MCF 10A (cell line): ENCODE results near the gene AIP. TPM values are rescaled to one million over a fixed set of nuclear protein-coding genes. Genes with fewer than 3 reads are reported as not detected.

ENCODE experiments used
- BruUV-seq: library from RNA; stranded (reverse); fragments of 400-500 nt; replicated peaks from 2 replicates; lab custom pipeline; 2021; lab: Mats Ljungman, UMichigan
- CTCF ChIA-PET: fragments of 300-600 bp; sonication (Branson Sonifier 250); formaldehyde crosslinking; extraction: SDS; loops from one replicate; lab custom pipeline; 2021; ENCODE audit warnings: antibody characterized with exemption, inconsistent platforms; lab: Yijun Ruan, JAX
- POLR2A ChIA-PET: fragments of 300-600, 350-650 bp; sonication (Branson Sonifier 250); formaldehyde crosslinking; extraction: SDS; loops from one replicate; lab custom pipeline; 2020; ENCODE audit warnings: antibody characterized with exemption, inconsistent platforms; lab: Yijun Ruan, JAX
- DNase-seq: peaks from one replicate; pipeline ENCODE4 v3.0.0-alpha.2; 2018; ENCODE audit not compliant: unreplicated experiment
- H3K27ac Mint-ChIP-seq: one replicate; pipeline ENCODE4 v1.8.0; 2022; ENCODE audit warnings: mild to moderate bottlenecking, low read depth, mixed read lengths; ENCODE audit not compliant: unreplicated experiment
- H3K27me3 Mint-ChIP-seq: one replicate; pipeline ENCODE4 v1.8.0; 2022; ENCODE audit warnings: mixed read lengths; ENCODE audit not compliant: insufficient read depth, unreplicated experiment
- H3K36me3 Mint-ChIP-seq: one replicate; pipeline ENCODE4 v1.8.0; 2022; ENCODE audit warnings: mild to moderate bottlenecking, moderate library complexity, mixed read lengths; ENCODE audit not compliant: insufficient read depth, unreplicated experiment
- H3K4me1 Mint-ChIP-seq: one replicate; pipeline ENCODE4 v1.8.0; 2022; ENCODE audit warnings: mixed read lengths; ENCODE audit not compliant: insufficient read depth, unreplicated experiment
- H3K4me3 Mint-ChIP-seq: one replicate; pipeline ENCODE4 v1.8.0; 2022; ENCODE audit warnings: mild to moderate bottlenecking, moderate library complexity, mixed read lengths; ENCODE audit not compliant: unreplicated experiment
- H3K9me3 Mint-ChIP-seq: one replicate; pipeline ENCODE4 v1.8.0; 2022; ENCODE audit warnings: mixed read lengths; ENCODE audit not compliant: unreplicated experiment
- intact Hi-C: fragments of 100-400 bp; cut with micrococcal nuclease; formaldehyde crosslinking; loops from 2 replicates; pipeline ENCODE4 v1.14.1; 2022
- total RNA-seq: library from RNA; stranded (reverse); gene quantifications from 2 replicates; pipeline ENCODE4 v1.2.3, GENCODE V29; 2022
- TF ChIP-seq, protein P1 (sequence below): fragments of 200-600 bp; IDR thresholded peaks from one replicate; pipeline ENCODE4 v1.8.0; 2022; ENCODE audit warnings: antibody characterized with exemption, mild to moderate bottlenecking; ENCODE audit not compliant: unreplicated experiment

The AIP gene
- total RNA-seq, 1 experiment from 2014 or later = 30.5 TPM

DNA sequence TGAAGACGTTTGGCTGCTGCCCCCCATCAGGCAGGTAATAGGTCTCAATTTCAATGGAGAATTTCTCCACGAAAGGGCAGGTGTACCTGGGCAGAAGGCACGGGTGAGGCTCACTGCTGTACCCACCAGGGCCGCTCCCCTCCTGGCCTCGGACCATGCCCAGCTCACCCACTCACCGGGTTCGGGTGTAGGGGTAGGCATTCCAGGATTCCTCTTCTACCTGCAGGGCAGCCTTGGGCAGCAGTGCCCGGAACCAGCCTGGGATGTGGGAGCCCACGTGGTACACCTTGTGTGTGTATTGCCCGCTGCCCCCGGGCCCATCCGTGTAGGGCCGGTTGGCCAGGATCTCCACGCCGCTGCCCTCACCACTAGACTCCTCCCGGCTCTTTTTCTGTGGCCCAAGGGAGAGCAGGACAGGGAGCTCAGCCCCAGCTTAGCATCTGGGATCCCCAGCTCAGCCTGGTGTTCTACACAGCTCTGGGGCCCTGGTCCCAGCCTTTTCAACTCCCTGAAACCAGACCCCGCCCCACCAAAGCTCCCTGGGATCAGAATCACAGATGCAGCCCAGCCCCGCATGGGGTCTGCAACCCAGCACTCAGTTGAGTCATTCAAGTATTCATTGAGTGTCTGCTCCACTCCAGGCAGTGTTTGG is 19.6 kb downstream of the AIP start:
- peaks cover 26% of the 10 kb centered on the region for H3K36me3 Mint-ChIP-seq
- peak overlapping the region; percentile 56 for H3K4me3 Mint-ChIP-seq
- TF ChIP-seq, protein P1, sequence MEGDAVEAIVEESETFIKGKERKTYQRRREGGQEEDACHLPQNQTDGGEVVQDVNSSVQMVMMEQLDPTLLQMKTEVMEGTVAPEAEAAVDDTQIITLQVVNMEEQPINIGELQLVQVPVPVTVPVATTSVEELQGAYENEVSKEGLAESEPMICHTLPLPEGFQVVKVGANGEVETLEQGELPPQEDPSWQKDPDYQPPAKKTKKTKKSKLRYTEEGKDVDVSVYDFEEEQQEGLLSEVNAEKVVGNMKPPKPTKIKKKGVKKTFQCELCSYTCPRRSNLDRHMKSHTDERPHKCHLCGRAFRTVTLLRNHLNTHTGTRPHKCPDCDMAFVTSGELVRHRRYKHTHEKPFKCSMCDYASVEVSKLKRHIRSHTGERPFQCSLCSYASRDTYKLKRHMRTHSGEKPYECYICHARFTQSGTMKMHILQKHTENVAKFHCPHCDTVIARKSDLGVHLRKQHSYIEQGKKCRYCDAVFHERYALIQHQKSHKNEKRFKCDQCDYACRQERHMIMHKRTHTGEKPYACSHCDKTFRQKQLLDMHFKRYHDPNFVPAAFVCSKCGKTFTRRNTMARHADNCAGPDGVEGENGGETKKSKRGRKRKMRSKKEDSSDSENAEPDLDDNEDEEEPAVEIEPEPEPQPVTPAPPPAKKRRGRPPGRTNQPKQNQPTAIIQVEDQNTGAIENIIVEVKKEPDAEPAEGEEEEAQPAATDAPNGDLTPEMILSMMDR = no peak
- H3K27ac Mint-ChIP-seq = no peak overlapping the region
- intact Hi-C loops = no loop called here
- no peaks in the 10 kb centered on the region for H3K9me3 Mint-ChIP-seq
- H3K27me3 Mint-ChIP-seq = no peaks in the 10 kb centered on the region
- H3K4me1 Mint-ChIP-seq = peaks cover 21% of the 10 kb centered on the region
- no peak for DNase-seq
- no TSS peak for BruUV-seq
- POLR2A ChIA-PET = no interaction called here
- CTCF ChIA-PET = interaction anchor here (0.5 to 0.6 kb wide), 2 partner anchors 53 to 73 kb away, joined by 3 read pairs; no protein-coding TSS in a partner anchor

DNA sequence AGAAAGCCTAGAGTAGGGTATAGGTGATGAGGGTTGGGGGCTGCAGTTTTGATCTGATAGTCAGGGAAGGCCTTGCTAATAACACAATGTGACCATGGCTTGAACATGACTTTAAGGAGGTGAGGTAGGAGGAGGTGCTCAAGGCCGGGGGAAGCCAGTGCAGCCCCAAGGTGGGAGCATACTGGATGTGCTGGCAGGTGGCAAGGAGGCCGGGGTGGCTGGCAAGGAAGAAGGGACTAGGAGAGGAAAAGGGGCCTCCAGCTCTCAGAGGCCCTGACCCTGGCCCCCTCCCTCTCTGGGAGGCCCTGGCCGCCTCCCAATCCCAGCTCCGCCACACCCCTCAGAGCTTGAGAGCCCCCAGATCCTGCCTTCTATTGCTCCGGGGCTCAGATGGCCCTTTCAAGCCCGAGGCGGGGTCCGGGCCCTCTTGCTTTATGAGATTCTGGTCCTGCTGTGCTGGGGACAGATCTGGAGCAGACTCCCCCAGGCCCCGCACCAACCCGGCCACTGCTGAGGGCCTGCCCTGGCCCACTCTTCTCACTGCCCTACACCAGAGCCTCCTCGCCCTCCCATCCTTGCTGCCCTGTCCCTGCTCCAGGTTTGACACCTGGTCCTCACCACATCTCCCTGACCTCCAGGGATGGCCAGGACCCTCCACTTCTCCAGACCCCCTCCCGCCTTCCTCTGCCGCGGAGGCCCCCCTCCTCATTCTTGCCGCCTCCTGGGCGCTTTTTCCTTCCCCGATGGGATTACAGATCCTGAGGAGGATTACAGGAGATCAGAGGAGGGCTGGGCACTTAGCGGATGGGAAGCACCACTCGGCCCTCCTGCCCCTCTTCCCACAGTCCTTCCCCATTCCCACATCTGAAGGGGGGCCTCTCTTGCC is 20.5 kb downstream of the AIP start:
- Mint-ChIP-seq H3K9me3 (no peaks in the 10 kb centered on the region), H3K27me3 (no peaks in the 10 kb centered on the region), H3K27ac (no peak overlapping the region), H3K4me3 (peak overlapping the region; percentile 92), H3K36me3 (peaks cover 26% of the 10 kb centered on the region), H3K4me1 (peaks cover 21% of the 10 kb centered on the region)
- DNase-seq = no peak
- no TSS peak for BruUV-seq
- intact Hi-C loops = no loop called here
- ChIA-PET POLR2A (interaction anchor here (2.3 kb wide), 1 partner anchor 20 kb away, joined by 11 read pairs; the partner anchor contains the start of gene AIP), CTCF (no interaction called here)
- TF ChIP-seq, protein P1 = no peak

DNA sequence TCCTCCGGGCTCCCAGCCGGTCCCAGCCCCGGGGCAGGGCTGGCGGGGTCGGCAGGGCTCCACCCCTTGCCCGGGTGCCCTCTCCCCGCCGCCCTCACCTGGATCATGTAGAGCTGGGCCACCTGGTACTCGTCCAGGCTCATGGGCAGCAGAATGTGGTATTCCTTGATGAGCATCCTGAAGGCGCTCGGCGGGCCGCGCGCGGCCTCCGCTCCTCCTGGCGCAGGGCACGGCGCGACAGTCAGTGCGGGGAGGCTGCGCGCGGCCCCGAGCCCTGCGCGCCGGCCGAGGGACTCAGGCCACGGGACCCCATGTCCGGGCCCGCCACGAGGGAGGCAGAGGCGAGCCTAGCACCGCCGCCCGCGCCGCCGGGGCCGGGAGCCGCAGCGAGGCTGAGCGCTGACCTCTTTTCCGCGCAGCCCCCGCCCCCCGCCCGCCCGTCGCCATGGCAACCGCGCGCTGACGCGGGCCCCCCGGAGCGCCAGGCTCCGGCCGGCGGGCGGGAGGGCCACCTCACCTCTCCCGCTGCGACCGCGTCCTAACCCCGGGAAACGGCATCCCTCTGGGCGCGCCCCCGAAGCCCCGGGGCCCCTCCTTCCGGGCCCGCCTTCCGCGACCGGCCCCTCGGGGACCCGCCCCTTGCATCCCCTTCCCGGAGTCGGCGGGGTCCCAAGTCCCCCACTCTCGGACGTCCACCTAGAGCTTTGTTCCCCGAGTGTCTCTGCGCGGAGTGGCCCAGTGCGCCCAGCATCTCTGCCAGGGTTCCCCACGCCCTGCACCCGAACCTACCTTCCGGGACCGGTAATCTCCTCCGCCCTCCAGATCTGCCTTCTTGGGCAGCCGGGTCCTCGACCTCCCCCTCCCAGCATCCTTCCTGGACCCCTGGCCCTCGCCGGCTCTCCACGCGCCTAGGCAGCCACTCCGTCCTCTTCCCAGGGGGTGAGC is 21.5 kb downstream of the AIP start:
- no TSS peak for BruUV-seq
- ChIA-PET CTCF (interaction anchor here (1.0 kb wide), 1 partner anchor 26 kb away, joined by 5 read pairs; no protein-coding TSS in a partner anchor), POLR2A (interaction anchor here (1.2 to 2.3 kb wide), 6 partner anchors 21 to 103 kb away, joined by 3 to 22 read pairs (median 8); partner anchors contain the start of genes AIP, GSTP1, PPP1CA and RPS6KB2)
- Mint-ChIP-seq H3K27ac (peak overlapping the region; percentile 63), H3K27me3 (no peaks in the 10 kb centered on the region), H3K4me1 (peaks cover 26% of the 10 kb centered on the region), H3K36me3 (peaks cover 26% of the 10 kb centered on the region), H3K9me3 (no peaks in the 10 kb centered on the region), H3K4me3 (peak overlapping the region; percentile 92)
- intact Hi-C loops = no loop called here
- peak; percentile 22 for DNase-seq
- TF ChIP-seq, protein P1 = no peak
